DND-41 (cell line): ENCODE data around the gene PTPRN2.

Experiments
- ATAC-seq: fragments of 200-7000 bp; cut with Tn5 transposase; 3 replicates; pipeline ENCODE4 v1.9.1; 2021; ENCODE audit warnings: low read depth; ENCODE audit not compliant: insufficient read depth
- DNase-seq: peaks from one replicate; pipeline ENCODE4 v3.0.0-alpha.2; 2020
- H2AFZ ChIP-seq: 2 replicates; pipeline ENCODE4 v1.6.0; 2012; ENCODE audit warnings: low read depth, low read length
- H3K27ac ChIP-seq: 2 replicates; pipeline ENCODE4 v1.5.1; 2012; ENCODE audit warnings: low read length, inconsistent platforms
- H3K27me3 ChIP-seq: fragments of 200-600 bp; sonication (generic); 2 replicates; pipeline ENCODE4 v1.6.0; 2012; ENCODE audit warnings: low read length, mild to moderate bottlenecking, inconsistent platforms; ENCODE audit not compliant: insufficient read depth, poor library complexity
- H3K36me3 ChIP-seq: 2 replicates; pipeline ENCODE4 v1.5.1; 2012; ENCODE audit warnings: low read length, inconsistent platforms; ENCODE audit not compliant: insufficient read depth
- H3K4me1 ChIP-seq: 2 replicates; pipeline ENCODE4 v1.5.1; 2012; ENCODE audit warnings: mild to moderate bottlenecking, low read length; ENCODE audit not compliant: insufficient read depth
- H3K4me2 ChIP-seq: 2 replicates; pipeline ENCODE4 v1.6.0; 2012; ENCODE audit warnings: mild to moderate bottlenecking, moderate library complexity, low read length, inconsistent platforms; ENCODE audit not compliant: insufficient read depth
- H3K4me3 ChIP-seq, 2 experiments: fragments of 200-600 bp in 1 of 2; shearing (Covaris generic) in 1 of 2; 2 replicates each; pipeline ENCODE4 v1.5.1; 2012 to 2016; ENCODE audit warnings: inconsistent platforms in 2 of 2, low read length in 2 of 2, mild to moderate bottlenecking in 2 of 2, low read depth in 1 of 2, moderate library complexity in 1 of 2
- H3K79me2 ChIP-seq: 2 replicates; pipeline ENCODE4 v1.6.0; 2012; ENCODE audit warnings: low read length, inconsistent platforms; ENCODE audit not compliant: insufficient read depth
- H3K9ac ChIP-seq: 2 replicates; pipeline ENCODE4 v1.6.0; 2012; ENCODE audit warnings: low read depth, mild to moderate bottlenecking, inconsistent platforms, low read length, moderate library complexity
- H3K9me3 ChIP-seq: 2 replicates; pipeline ENCODE4 v1.5.1; 2012; ENCODE audit warnings: low read length, moderate library complexity, mild to moderate bottlenecking, inconsistent platforms; ENCODE audit not compliant: insufficient read depth, severe bottlenecking
- H4K20me1 ChIP-seq: 2 replicates; pipeline ENCODE4 v1.6.0; 2012; ENCODE audit warnings: low read length; ENCODE audit not compliant: insufficient read depth
- CTCF ChIP-seq: IDR thresholded peaks from 2 replicates; pipeline ENCODE4 v1.5.1; 2012; ENCODE audit warnings: borderline replicate concordance, low read length, moderate library complexity, mild to moderate bottlenecking; ENCODE audit not compliant: poor library complexity, severe bottlenecking; ENCODE audit errors: extremely low read depth
- EZH2 ChIP-seq: IDR thresholded peaks from 3 replicates; pipeline ENCODE4 v1.6.1; 2012; ENCODE audit warnings: borderline replicate concordance, low read depth, mild to moderate bottlenecking, moderate library complexity, low read length, inconsistent platforms; ENCODE audit not compliant: severe bottlenecking

The PTPRN2 gene

GRCh38 chr7:157646551-157646950 lies 941.1 kb downstream of the PTPRN2 start:
- Histone ChIP-seq H4K20me1 (peaks cover 9% of the 10 kb centered on the region), H3K4me3 (no peak overlapping the region), H3K9ac (no peak overlapping the region), H3K27ac (peak overlapping the region; percentile 60), H3K4me2 (no peak overlapping the region), H3K4me1 (peaks cover 12% of the 10 kb centered on the region), H3K36me3 (peaks cover 80% of the 10 kb centered on the region), H3K79me2 (peaks cover 45% of the 10 kb centered on the region), H2AFZ (no peak overlapping the region), H3K9me3 (peaks cover 17% of the 10 kb centered on the region), H3K27me3 (no peaks in the 10 kb centered on the region)
- TF ChIP-seq CTCF (no peak), EZH2 (no peak)
- DNase-seq (no peak), ATAC-seq (no peak)

DNA sequence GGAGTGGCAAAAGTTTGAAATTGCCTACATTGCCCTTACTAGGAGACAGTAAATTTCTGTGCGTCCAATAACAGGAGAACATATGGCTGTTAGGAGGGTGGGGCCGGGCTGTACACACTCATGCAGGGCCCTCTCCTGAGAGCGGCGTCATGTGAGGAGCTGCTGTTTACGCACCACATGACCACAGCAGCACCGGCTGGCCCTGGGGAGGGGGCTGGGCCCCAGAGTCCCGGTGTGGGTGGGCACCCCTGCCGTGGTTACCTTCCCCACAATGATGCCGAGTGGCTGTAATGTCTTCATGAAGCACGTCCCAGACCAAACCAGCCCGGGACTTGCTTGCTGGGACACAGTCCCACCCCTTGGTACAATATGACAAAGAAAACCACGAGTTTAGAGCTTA lies 942.1 kb downstream of the PTPRN2 start:
- Histone ChIP-seq H3K27ac (peak overlapping the region; percentile 60), H2AFZ (no peak overlapping the region), H3K27me3 (no peaks in the 10 kb centered on the region), H3K36me3 (peaks cover 80% of the 10 kb centered on the region), H3K4me3 (no peak overlapping the region), H3K9me3 (peaks cover 27% of the 10 kb centered on the region), H3K79me2 (peaks cover 45% of the 10 kb centered on the region), H3K9ac (no peak overlapping the region), H3K4me2 (no peak overlapping the region), H3K4me1 (peaks cover 12% of the 10 kb centered on the region), H4K20me1 (peaks cover 9% of the 10 kb centered on the region)
- TF ChIP-seq CTCF: no peak
- no peak for TF ChIP-seq EZH2
- ATAC-seq (peak; percentile 55; the same call in 2 of the 3 replicates), DNase-seq (no peak)

DNA sequence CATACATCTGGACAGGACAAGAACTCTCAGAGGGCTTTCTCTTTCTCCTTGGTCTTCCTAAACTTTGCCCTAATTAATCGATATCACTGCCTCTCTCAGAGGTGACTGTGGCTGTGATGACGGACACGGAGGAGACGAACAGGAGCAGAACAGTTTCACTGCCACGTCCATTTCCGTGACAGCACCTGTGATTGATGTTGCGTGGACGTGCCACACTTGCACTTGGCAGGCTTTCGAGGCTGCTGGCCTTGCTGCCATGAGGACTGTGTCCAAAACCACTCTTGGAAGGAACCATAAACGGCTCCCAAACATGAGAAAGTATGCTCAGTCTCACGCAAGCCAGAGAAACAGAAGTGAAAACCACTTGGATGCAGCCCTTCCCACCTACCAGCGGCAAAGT lies 942.7 kb downstream of the PTPRN2 start:
- H4K20me1 ChIP-seq: peaks cover 5% of the 10 kb centered on the region
- DNase-seq (no peak), ATAC-seq (no peak)
- H3K79me2 ChIP-seq: peaks cover 41% of the 10 kb centered on the region
- peaks cover 12% of the 10 kb centered on the region for H3K4me1 ChIP-seq
- no peaks in the 10 kb centered on the region for H3K27me3 ChIP-seq
- no peak overlapping the region for H3K4me3 ChIP-seq
- H3K36me3 ChIP-seq: peaks cover 80% of the 10 kb centered on the region
- H2AFZ ChIP-seq: no peak overlapping the region
- H3K27ac ChIP-seq: peak overlapping the region; percentile 30; the same call in 1 of the 2 replicates
- H3K4me2 ChIP-seq: no peak overlapping the region
- no peak overlapping the region for H3K9ac ChIP-seq
- TF ChIP-seq CTCF (no peak), EZH2 (no peak)
- peaks cover 33% of the 10 kb centered on the region for H3K9me3 ChIP-seq
